Caco-2 (cell line): ENCODE measurements around the gene HNRNPR. TPM values are rescaled to one million over a fixed set of nuclear protein-coding genes. Genes with fewer than 3 reads are reported as not detected.
A peak's percentile ranks its signal among the peaks of the same experiment; 100 is the strongest.

Experiments used
- BruUV-seq: library from RNA; stranded (reverse); fragments of 400-500 nt; replicated peaks from 2 replicates; lab custom pipeline; 2021; lab: Mats Ljungman, UMichigan
- CTCF ChIA-PET: fragments of 300-600 bp; sonication (Branson Sonifier 250); formaldehyde crosslinking; loops from one replicate; lab custom pipeline; 2022; ENCODE audit warnings: antibody characterized with exemption; lab: Charles Lee
- POLR2A ChIA-PET: fragments of 300-600 bp; sonication (Branson Sonifier 250); formaldehyde crosslinking; loops from one replicate; lab custom pipeline; 2022; ENCODE audit warnings: antibody characterized with exemption; lab: Charles Lee
- DNase-seq, 2 experiments: peaks; one replicate each; pipeline versions ENCODE4 v3.0.0 to v3.0.0-alpha.2; 2020 to 2022
- H3K27me3 ChIP-seq: replicated peaks from 2 replicates; pipeline ENCODE4 v1.6.0; 2011; ENCODE audit warnings: low read length; ENCODE audit not compliant: control insufficient read depth, insufficient read depth
- H3K36me3 ChIP-seq: 2 replicates; pipeline ENCODE4 v1.5.1; 2011; ENCODE audit warnings: low read length; ENCODE audit not compliant: control insufficient read depth, insufficient read depth
- H3K4me1 ChIP-seq: fragments of 250-450 bp; sonication (Bioruptor Pico); 2 replicates; pipeline ENCODE4 v1.5.1; 2020; ENCODE audit warnings: mild to moderate bottlenecking
- H3K4me3 ChIP-seq: 2 replicates; pipeline ENCODE4 v1.5.1; 2011; ENCODE audit warnings: low read depth, mild to moderate bottlenecking, control low read depth, low read length
- H3K9me3 ChIP-seq: fragments of 250-450 bp; sonication (Bioruptor Pico); 2 replicates; pipeline ENCODE4 v1.5.1; 2020; ENCODE audit warnings: mild to moderate bottlenecking, moderate library complexity
- H3K27ac Mint-ChIP-seq: one replicate; pipeline ENCODE4 v1.8.0; 2022; ENCODE audit warnings: mixed read lengths; ENCODE audit not compliant: unreplicated experiment
- H3K27me3 Mint-ChIP-seq: one replicate; pipeline ENCODE4 v1.8.0; 2022; ENCODE audit warnings: mixed read lengths; ENCODE audit not compliant: insufficient read depth, unreplicated experiment
- H3K36me3 Mint-ChIP-seq: one replicate; pipeline ENCODE4 v1.8.0; 2022; ENCODE audit warnings: mild to moderate bottlenecking, mixed read lengths; ENCODE audit not compliant: insufficient read depth, unreplicated experiment
- H3K4me1 Mint-ChIP-seq: one replicate; pipeline ENCODE4 v1.8.0; 2022; ENCODE audit warnings: low read depth, mixed read lengths; ENCODE audit not compliant: unreplicated experiment
- H3K4me3 Mint-ChIP-seq: one replicate; pipeline ENCODE4 v1.8.0; 2022; ENCODE audit warnings: mild to moderate bottlenecking, moderate library complexity, mixed read lengths; ENCODE audit not compliant: unreplicated experiment
- H3K9me3 Mint-ChIP-seq: one replicate; pipeline ENCODE4 v1.8.0; 2022; ENCODE audit warnings: mixed read lengths; ENCODE audit not compliant: unreplicated experiment
- CTCF ChIP-seq, 2 experiments: fragments of 200-600 bp in 1 of 2; IDR thresholded peaks; 1 replicate in 1 of 2; 2 replicates in 1 of 2; pipeline versions ENCODE4 v1.5.1 to v1.8.0; 2011 to 2022; ENCODE audit warnings: antibody characterized with exemption in 1 of 2, control low read depth in 1 of 2, inconsistent platforms in 1 of 2, low read depth in 1 of 2, low read length in 1 of 2, mild to moderate bottlenecking in 1 of 2, moderate library complexity in 1 of 2; ENCODE audit not compliant: insufficient read depth in 1 of 2, severe bottlenecking in 1 of 2, unreplicated experiment in 1 of 2
- intact Hi-C: fragments of 100-400 bp; cut with micrococcal nuclease; formaldehyde crosslinking; loops from one replicate; pipeline ENCODE4 v1.10.0; 2022; ENCODE audit not compliant: unreplicated experiment
- total RNA-seq: library from RNA; stranded (reverse); gene quantifications from 2 replicates; pipeline ENCODE4 v1.2.3, GENCODE V29; 2022

Gene HNRNPR
- total RNA-seq, 1 experiment from 2014 or later: 183 TPM

- no TSS peak for BruUV-seq
- Mint-ChIP-seq H3K36me3 (peaks cover 18% of the 10 kb centered on the region), H3K27ac (peak overlapping the region; percentile 85), H3K9me3 (no peaks in the 10 kb centered on the region), H3K27me3 (no peaks in the 10 kb centered on the region), H3K4me1 (peaks cover 18% of the 10 kb centered on the region), H3K4me3 (peak overlapping the region; percentile 80)
- CTCF ChIA-PET: no interaction called here
- Histone ChIP-seq H3K36me3 (no peaks in the 10 kb centered on the region), H3K4me1 (peaks cover 22% of the 10 kb centered on the region), H3K9me3 (no peaks in the 10 kb centered on the region), H3K27me3 (no peaks in the 10 kb centered on the region), H3K4me3 (no peak overlapping the region)
- intact Hi-C loops: no loop called here
- no peak for TF ChIP-seq CTCF (IDR thresholded peaks at IDR 0.05; ENCODE audit: insufficient read depth in 1 of 2, low read depth in 1 of 2, low read length in 1 of 2, severe bottlenecking in 1 of 2, unreplicated experiment in 1 of 2)
- POLR2A ChIA-PET: interaction anchor here (0.7 kb wide), 1 partner anchor 26 kb away, joined by 3 read pairs; no protein-coding TSS in a partner anchor
- no peak for DNase-seq
Observed at GRCh38 chr1:23370709-23371584, 26.9 kb upstream of the HNRNPR start.

GRCh38 chr1:23370330-23370708 is 26.2 kb upstream of the HNRNPR start:
- Histone ChIP-seq H3K27me3 (no peaks in the 10 kb centered on the region), H3K36me3 (no peaks in the 10 kb centered on the region), H3K9me3 (no peaks in the 10 kb centered on the region), H3K4me3 (no peak overlapping the region), H3K4me1 (peaks cover 22% of the 10 kb centered on the region)
- peaks cover 17% of the 10 kb centered on the region for H3K4me1 Mint-ChIP-seq
- DNase-seq: no peak
- no TSS peak for BruUV-seq
- H3K36me3 Mint-ChIP-seq: peaks cover 18% of the 10 kb centered on the region
- TF ChIP-seq CTCF (IDR thresholded peaks at IDR 0.05; ENCODE audit: insufficient read depth in 1 of 2, low read depth in 1 of 2, low read length in 1 of 2, severe bottlenecking in 1 of 2, unreplicated experiment in 1 of 2): no peak
- CTCF ChIA-PET: no interaction called here
- H3K4me3 Mint-ChIP-seq: peak overlapping the region; percentile 80
- H3K9me3 Mint-ChIP-seq: no peaks in the 10 kb centered on the region
- H3K27ac Mint-ChIP-seq: peak overlapping the region; percentile 85
- H3K27me3 Mint-ChIP-seq: no peaks in the 10 kb centered on the region
- intact Hi-C loops: no loop called here
- POLR2A ChIA-PET: interaction anchor here (0.7 to 1.0 kb wide), 2 partner anchors 26 kb away, joined by 3 to 12 read pairs; partner anchors contain the start of gene HNRNPR

GRCh38 chr1:23369335-23370013 is 25.4 kb upstream of the HNRNPR start, which contains the start of gene ZNF436:
ZNF436 (minus strand) TSS chr1:23369836; CDS start chr1:23368005, 1,831 bp downstream.
- Mint-ChIP-seq H3K4me1 (peaks cover 8% of the 10 kb centered on the region), H3K27me3 (no peaks in the 10 kb centered on the region)
- intact Hi-C loops: no loop called here

More at GRCh38 chr1:23369335-23370013, 25.4 kb upstream of the HNRNPR start, which contains the start of gene ZNF436:
- Histone ChIP-seq H3K4me1 (peaks cover 22% of the 10 kb centered on the region), H3K36me3 (no peaks in the 10 kb centered on the region), H3K9me3 (peaks cover 4% of the 10 kb centered on the region; the same call in 1 of the 2 replicates), H3K4me3 (peak within 1 kb of the TSS; percentile 73), H3K27me3 (no peaks in the 10 kb centered on the region)
- Mint-ChIP-seq H3K4me3 (peak within 1 kb of the TSS; percentile 80), H3K27ac (peak within 1 kb of the TSS; percentile 85), H3K9me3 (no peaks in the 10 kb centered on the region), H3K36me3 (peaks cover 22% of the 10 kb centered on the region)
- CTCF ChIA-PET: interaction anchor here (0.9 to 1.0 kb wide), 2 partner anchors 25 to 170 kb away, joined by 3 to 6 read pairs; partner anchors contain the start of gene HNRNPR
- TF ChIP-seq CTCF (IDR thresholded peaks at IDR 0.05; ENCODE audit: insufficient read depth in 1 of 2, low read depth in 1 of 2, low read length in 1 of 2, severe bottlenecking in 1 of 2, unreplicated experiment in 1 of 2): no peak
- peak in 1 of 2 experiments; percentile 16 for DNase-seq
- POLR2A ChIA-PET: interaction anchor here (1.0 kb wide), 1 partner anchor 25 kb away, joined by 12 read pairs; the partner anchor contains the start of gene HNRNPR
- TSS peak; percentile 68 for BruUV-seq
